ENCODE data around the gene TAMALIN. TPM values are rescaled to one million over a fixed set of nuclear protein-coding genes. Genes with fewer than 3 reads are reported as not detected.

The TAMALIN gene
- total RNA-seq (2013): 15.7 TPM
- polyA plus RNA-seq: 100 to 1,000 TPM in 1 of 3 donors, 1 to 10 TPM in 1, under 1 TPM in 1; 0.63 to 118 (median 1.6) TPM
- 52.2 and 83.0 TPM in 2 replicates for polyA minus RNA-seq
- total RNA-seq: 16.2 to 148 (median 79.4) reads per million in 11 experiments

- under 1% methylated on average over 54 of the region's 60 CpGs for WGBS (ENCODE audit: insufficient coverage)
- no peak for TF ChIP-seq CTCF (IDR thresholded peaks at IDR 0.05)
- Histone ChIP-seq H4K20me1 (ENCODE audit: insufficient read depth, low read length) (peaks cover 41% of the 10 kb centered on the region), H3K27me3 (ENCODE audit: control insufficient read depth in 2 of 2, insufficient read depth in 2 of 2, low read length in 2 of 2) (peaks cover 9 to 32% of the 10 kb centered on the region in 2 donors), H3K4me1 (ENCODE audit: control insufficient read depth in 1 of 2, insufficient read depth in 2 of 2, low read length in 2 of 2) (peaks cover 33 to 50% of the 10 kb centered on the region in 2 donors), H2AFZ (ENCODE audit: insufficient read depth, low read depth, low read length, poor library complexity, severe bottlenecking) (no peak within 1 kb of the TSS), H3K9me3 (replicated peaks in 1 of 2; ENCODE audit: control insufficient read depth in 1 of 2, insufficient read depth in 1 of 2, low read length in 2 of 2) (no peaks in the 10 kb centered on the region), H3K9ac (ENCODE audit: insufficient read depth, low read length, poor library complexity, severe bottlenecking) (peak within 1 kb of the TSS; percentile 86), H3K4me3 (replicated peaks in 1 of 3; ENCODE audit: low read depth in 2 of 3, low read length in 3 of 3) (peak within 1 kb of the TSS; percentile 55 to 90 (median 59)), H3K4me2 (replicated peaks; ENCODE audit: extremely low read depth, low read length, poor library complexity, severe bottlenecking) (peak within 1 kb of the TSS; percentile 86), H3K36me3 (replicated peaks in 1 of 2; ENCODE audit: control insufficient read depth in 1 of 2, insufficient read depth in 2 of 2, low read length in 2 of 2) (no peaks in the 10 kb centered on the region), H3K79me2 (ENCODE audit: insufficient read depth, low read length) (no peaks in the 10 kb centered on the region), H3K27ac (ENCODE audit: low read depth in 1 of 2, low read length in 2 of 2) (peak within 1 kb of the TSS; percentile 46 to 68)
- intact Hi-C loops (cut with micrococcal nuclease): no loop called here
- Mint-ChIP-seq H3K4me1 (peaks cover 53% of the 10 kb centered on the region), H3K4me3 (peak within 1 kb of the TSS; percentile 94 to 95), H3K9me3 (peaks cover 0 to 16% (median 8%) of the 10 kb centered on the region in 7 donors), H3K27ac (peak within 1 kb of the TSS; percentile 70 to 95 (median 92)), H3K27me3 (ENCODE audit: low read depth in 3 of 3) (peaks cover 30 to 51% (median 49%) of the 10 kb centered on the region in 3 donors), H3K36me3 (peaks cover 27 to 34% of the 10 kb centered on the region in 2 donors)
- DNase-seq: peak; percentile 63 to 79 (median 73)
Measured at GRCh38 chr12:52006726-52007157, at the start of gene TAMALIN. Gene TAMALIN, plus strand, starts transcription at chr12:52006946. Its CDS starts 74 bp downstream, at chr12:52007020.

DNA sequence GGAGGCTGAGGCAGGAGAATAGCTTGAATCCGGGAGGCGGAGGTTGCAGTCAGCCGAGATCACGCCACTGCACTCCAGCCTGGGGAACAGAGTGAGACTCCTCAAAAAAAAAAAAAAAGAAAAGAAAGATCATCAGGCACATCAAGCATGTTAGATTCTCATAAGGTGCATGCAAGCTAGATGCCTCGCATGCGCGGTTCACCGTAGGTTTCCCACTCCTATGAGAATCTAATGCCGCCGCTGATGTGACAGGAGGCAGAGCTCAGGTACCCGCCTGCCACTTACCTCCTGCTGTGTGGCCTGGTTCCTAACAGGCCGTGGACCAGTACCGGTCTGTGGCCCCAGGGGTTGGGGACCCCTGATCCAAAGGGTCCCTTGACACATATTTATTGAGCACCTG is 48.2 kb upstream of the TAMALIN start:
- peaks cover 0 to 4% (median 2%) of the 10 kb centered on the region in 7 donors for H3K9me3 Mint-ChIP-seq
- Histone ChIP-seq H3K4me2 (replicated peaks; ENCODE audit: extremely low read depth, low read length, poor library complexity, severe bottlenecking) (peak overlapping the region; percentile 17), H3K4me3 (replicated peaks in 1 of 3; ENCODE audit: low read depth in 2 of 3, low read length in 3 of 3) (no peak overlapping the region), H2AFZ (ENCODE audit: insufficient read depth, low read depth, low read length, poor library complexity, severe bottlenecking) (no peak overlapping the region), H3K4me1 (ENCODE audit: control insufficient read depth in 1 of 2, insufficient read depth in 2 of 2, low read length in 2 of 2) (peaks cover 49 to 58% of the 10 kb centered on the region in 2 donors), H3K27me3 (ENCODE audit: control insufficient read depth in 2 of 2, insufficient read depth in 2 of 2, low read length in 2 of 2) (no peaks in the 10 kb centered on the region), H3K9ac (ENCODE audit: insufficient read depth, low read length, poor library complexity, severe bottlenecking) (no peak overlapping the region), H3K36me3 (replicated peaks in 1 of 2; ENCODE audit: control insufficient read depth in 1 of 2, insufficient read depth in 2 of 2, low read length in 2 of 2) (peaks cover 10 to 25% of the 10 kb centered on the region in 2 donors), H4K20me1 (ENCODE audit: insufficient read depth, low read length) (peaks cover 76% of the 10 kb centered on the region), H3K9me3 (replicated peaks in 1 of 2; ENCODE audit: control insufficient read depth in 1 of 2, insufficient read depth in 1 of 2, low read length in 2 of 2) (peaks cover 0 to 4% of the 10 kb centered on the region in 2 donors), H3K79me2 (ENCODE audit: insufficient read depth, low read length) (peaks cover 100% of the 10 kb centered on the region), H3K27ac (ENCODE audit: low read depth in 1 of 2, low read length in 2 of 2) (peak overlapping the region in 1 of 2 donors; percentile 44)
- peaks cover 43 to 53% of the 10 kb centered on the region in 2 donors for H3K36me3 Mint-ChIP-seq
- intact Hi-C loops (cut with micrococcal nuclease): loop anchor here in 1 of 2 donors (5.0 kb wide), 1 partner anchor 36 kb away; no protein-coding TSS in a partner anchor
- TF ChIP-seq CTCF (IDR thresholded peaks at IDR 0.05): no peak
- 98% methylated on average over 13 of the region's 13 CpGs for WGBS (ENCODE audit: insufficient coverage)
- peak overlapping the region in 1 of 7 donors; percentile 52 for H3K27ac Mint-ChIP-seq
- DNase-seq: no peak
- H3K4me1 Mint-ChIP-seq: peaks cover 80% of the 10 kb centered on the region
- H3K4me3 Mint-ChIP-seq: no peak overlapping the region
- H3K27me3 Mint-ChIP-seq (ENCODE audit: low read depth in 3 of 3): no peaks in the 10 kb centered on the region
